ENCODE measurements around the gene PDE7B.

Gene PDE7B

DNA sequence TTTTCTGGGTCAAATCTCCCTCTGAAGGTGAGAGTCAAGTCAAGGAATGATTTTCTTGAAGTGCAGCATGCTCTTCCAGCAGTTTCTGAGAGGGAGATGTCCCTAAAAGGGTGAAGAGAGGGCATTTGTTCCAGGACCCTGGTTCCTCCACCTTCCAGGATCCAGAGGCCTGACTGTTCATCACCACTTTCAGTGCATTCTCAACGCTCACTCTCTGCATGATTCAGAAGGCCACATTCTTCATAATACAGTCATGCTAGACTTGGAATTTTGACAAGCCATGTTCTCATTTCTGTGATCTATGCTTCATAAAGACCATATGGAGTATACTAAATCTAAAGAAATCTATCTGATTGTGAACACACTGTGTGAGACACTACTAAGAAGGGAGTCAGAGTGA lies 85.1 kb downstream of the PDE7B start:
- peak; percentile 91 for DNase-seq (ENCODE audit: low read depth)

DNA sequence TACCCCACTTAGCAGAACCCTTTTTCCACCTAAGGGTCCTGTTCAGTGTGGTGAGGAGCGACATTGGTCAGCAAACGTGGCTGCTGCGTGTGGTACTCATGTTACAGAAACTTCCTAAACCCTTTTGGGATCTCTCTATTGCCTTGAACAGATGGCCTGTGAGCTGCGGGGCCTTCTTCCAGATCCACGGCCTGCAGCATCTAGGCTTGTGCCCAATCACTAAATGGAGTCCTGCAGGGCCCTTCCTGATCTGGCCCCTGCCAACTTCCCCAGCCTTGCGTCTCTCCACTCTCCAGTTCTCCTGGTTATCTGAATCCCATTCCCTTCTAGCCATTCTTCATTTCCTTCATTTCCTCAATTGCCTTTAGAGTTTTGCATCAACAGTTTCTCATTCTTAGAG lies 85.6 kb downstream of the PDE7B start:
- no peak for DNase-seq (ENCODE audit: low read depth)

DNA sequence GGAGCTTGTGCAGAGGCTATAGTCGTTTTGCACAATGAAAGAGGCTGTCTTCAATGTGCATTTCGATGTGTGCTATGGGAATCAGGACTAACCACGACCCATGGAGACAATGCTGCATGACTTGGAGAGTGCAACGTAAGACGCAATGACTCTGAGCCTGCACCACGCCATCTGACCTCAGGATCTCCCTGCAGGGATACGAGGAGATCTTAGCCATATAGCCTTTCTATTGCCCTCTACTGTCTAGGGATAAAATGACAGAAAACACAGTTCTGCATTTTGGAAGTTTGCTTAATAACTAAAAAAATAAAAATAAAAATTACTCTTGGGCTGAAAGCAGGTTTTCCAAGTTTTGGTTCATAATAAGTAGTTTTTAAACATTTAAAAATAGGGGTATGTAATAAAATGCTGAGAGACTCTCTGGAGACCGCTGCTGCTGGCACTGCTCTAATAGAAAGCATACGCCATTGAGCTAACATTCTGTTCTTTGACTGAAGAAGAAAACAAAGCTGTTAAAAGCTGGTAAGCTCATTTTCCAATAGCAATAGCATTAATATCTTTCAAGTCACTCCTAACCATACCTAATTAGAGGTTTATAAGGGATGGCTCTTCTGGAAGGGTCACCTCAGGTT lies 87.2 kb downstream of the PDE7B start:
- peak; percentile 67 for DNase-seq (ENCODE audit: low read depth)

- no peak for DNase-seq (ENCODE audit: low read depth)
Measured at GRCh38 chr6:135939208-135939591, 87.7 kb downstream of the PDE7B start.

GRCh38 chr6:135940616-135941167 lies 89.2 kb downstream of the PDE7B start:
- DNase-seq (ENCODE audit: low read depth): no peak

DNA sequence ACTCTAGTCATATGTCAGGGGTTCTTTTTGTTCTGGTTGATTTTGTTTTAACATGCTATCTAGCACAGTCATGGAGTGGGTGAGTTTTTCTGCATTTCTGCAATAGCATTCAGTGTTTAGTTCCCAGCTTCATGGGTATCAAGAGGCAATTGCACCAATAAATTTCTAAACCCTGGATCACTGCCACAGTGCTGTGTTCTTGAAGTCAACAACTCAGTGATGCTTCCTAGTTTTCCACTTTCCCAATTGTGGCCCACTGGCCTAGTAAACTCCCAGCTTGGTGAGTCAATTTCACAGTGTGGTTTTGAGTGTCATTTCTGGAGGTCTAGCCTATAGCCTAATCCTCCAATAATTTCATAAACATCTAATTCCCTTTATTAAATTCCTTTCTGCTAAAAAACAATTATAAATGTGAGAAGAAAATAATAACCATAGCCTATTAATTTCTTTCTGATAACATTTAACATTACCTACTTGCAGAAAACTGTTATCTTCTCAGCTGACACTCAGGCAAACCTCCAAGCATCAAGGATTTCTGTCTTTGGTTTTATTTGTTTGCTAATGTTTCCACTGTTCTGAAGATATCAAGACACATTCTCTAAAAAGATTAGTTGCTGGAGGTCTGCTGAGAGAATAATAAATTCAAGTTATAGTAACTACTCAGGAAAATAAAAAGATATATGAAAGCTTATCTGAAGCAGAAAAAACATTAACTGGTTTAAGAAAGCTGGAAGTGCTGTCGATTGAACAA lies 89.9 kb downstream of the PDE7B start:
- DNase-seq (ENCODE audit: low read depth): peak; percentile 59

- no peak for DNase-seq (ENCODE audit: low read depth)
Measured at GRCh38 chr6:135944120-135944519, 92.6 kb downstream of the PDE7B start.

GRCh38 chr6:135946674-135947073 lies 95.2 kb downstream of the PDE7B start:
- no peak for DNase-seq (ENCODE audit: low read depth)

- DNase-seq (ENCODE audit: low read depth): no peak
Measured at GRCh38 chr6:135950669-135951068, 99.2 kb downstream of the PDE7B start.

GRCh38 chr6:135951169-135951568 lies 99.7 kb downstream of the PDE7B start:
- DNase-seq (ENCODE audit: low read depth): no peak

DNA sequence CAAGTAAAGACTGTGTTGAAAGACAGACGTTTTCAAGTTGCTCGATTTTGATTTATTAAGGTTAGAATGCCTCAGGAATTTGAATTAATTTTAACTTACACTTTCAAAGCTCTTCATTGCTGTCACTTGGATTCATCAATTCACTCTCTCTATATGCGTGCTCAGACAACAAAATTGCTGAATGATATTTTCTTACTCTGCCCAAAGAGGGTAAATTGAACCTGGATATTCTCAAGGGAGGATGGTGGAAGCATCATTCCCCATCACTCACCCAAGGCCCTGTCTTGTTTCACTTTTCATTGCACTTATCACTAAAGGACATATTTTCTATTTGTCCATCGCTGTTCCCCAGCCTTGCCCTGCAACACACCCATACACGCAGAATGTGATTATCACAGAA lies 102.3 kb downstream of the PDE7B start:
- no peak for DNase-seq (ENCODE audit: low read depth)

DNA sequence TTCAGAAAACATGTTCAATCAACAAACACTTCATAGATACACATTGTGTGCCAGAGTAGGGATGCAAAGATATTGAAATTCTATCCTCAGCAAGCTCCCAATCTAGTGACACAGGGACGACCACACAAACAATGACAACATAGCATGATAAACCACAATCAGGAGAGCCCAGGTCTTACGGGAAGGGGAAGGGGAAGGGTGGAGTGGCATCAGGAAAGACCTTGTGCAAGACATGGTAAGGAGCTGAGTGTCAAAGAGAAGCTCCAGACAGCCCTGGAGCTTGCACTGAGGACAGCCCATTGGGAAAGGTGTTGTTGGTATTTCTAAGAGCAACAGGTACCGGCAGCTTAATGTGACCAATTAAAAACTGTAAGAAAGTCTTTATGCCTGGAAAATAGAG lies 103.6 kb downstream of the PDE7B start:
- no peak for DNase-seq (ENCODE audit: low read depth)

- peak; percentile 93 for DNase-seq (ENCODE audit: low read depth)
Measured at GRCh38 chr6:135962731-135963130, 111.2 kb downstream of the PDE7B start.

DNA sequence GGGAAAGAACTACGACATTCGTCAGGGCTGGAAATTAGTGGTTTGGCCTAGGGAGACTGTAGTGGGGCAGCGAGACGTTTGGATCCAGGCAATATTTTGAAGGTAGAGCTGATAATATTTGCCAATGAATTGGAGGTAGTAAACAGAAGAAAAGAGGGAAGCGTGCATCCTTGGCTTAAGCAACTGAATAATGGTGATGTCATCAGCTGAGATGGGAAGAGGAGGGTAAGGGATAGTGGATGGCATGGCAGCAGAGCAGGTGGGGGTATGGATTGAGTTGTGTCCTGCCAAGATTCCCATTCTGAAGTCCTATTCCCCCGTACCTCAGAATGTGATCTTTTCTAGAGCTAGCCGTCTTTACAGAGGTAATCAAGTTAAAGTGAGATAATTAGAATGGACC lies 119.2 kb downstream of the PDE7B start:
- DNase-seq (ENCODE audit: low read depth): no peak

DNA sequence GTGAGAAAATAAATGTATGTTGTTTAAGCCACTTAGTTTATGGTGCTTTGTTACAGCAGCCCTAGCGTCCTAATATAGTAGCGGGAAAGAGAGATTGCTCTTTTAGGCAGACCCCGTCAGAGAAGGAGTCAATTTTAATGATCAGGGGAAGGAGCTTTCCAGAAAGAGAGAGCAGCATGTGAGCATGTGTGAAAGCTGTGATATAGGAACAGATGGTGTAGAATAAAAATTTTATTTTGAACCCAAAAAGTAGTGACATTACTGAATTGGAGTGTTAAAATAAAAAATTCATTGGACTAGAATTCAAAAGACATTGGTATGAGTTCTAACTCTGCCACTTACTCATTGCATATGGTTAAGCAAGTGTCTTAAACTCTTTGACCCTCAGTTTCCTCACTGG lies 119.8 kb downstream of the PDE7B start:
- DNase-seq (ENCODE audit: low read depth): no peak

DNA sequence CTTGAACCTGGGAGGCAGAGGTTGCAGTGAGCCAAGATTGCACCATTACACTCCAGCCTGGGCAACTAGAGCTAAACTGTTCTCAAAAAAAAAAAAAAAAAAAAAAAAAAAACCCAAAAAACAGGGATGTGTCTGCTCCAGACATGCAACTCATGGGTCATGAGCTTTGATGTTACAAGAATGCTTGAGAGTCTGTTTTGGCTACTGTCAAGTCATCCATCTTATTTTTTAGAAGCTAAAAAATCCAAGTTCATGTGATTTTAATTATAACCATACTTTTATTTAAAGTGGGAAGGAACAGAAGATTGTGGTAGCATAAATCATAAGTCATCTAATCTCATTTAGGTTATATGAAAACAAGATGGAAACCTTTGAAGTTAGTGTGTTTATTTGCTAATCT lies 120.6 kb downstream of the PDE7B start:
- DNase-seq (ENCODE audit: low read depth): no peak

DNA sequence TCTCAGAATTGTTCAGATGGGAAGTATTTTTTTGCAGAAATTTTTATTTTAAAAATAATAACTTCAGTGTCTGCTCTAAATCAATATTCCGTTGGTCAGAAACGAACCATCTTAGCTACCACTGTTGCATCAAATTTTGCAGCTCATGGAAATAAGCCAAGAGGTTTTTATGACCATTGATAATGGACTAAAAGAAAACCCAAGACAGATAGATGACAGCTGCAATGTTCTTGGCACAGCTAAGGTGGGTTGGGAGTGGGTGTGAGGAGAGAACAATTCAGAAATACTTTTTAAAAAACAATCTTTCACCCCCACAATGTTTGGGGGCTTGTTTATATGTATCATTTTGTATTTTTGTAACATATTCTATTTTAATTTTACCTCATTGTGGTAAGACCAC lies 121.1 kb downstream of the PDE7B start:
- no peak for DNase-seq (ENCODE audit: low read depth)

DNA sequence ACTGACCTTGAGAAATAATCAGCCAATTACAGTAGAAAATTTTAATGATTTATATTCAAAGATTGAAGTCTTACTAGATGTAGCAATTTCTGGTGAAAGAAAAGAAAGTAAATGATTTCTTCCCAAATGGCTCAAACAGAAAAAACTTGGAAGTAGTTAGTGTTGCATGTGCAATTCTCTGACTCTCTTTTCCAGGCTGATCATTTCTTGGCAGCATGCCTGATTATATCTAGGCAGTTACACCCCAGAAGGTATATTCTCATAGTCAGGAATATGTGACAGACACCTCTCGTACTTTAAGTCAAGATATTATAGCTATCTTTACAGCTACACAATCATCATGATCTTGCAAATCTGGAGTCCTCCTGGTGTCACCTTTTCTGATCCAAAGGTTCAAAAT lies 122.9 kb downstream of the PDE7B start:
- DNase-seq (ENCODE audit: low read depth): no peak

DNA sequence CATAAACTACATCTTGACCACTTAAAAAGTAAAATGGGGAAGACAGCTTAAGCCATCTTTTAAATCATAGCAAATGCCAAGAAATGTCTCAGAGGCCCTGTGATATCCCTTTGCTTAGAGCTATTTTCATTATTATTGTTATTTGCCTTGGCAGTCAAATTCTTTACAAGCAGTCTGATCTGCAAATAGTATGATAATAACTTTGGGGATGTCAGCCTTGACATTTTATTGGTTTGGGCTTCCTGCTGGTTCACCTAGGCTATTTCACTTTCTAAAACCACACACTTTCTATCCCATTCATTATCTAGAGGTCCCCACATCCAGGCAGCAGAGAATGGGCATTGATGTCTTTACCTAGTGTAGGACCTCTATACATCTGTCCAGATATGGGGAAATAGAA lies 125.1 kb downstream of the PDE7B start:
- no peak for DNase-seq (ENCODE audit: low read depth)

DNA sequence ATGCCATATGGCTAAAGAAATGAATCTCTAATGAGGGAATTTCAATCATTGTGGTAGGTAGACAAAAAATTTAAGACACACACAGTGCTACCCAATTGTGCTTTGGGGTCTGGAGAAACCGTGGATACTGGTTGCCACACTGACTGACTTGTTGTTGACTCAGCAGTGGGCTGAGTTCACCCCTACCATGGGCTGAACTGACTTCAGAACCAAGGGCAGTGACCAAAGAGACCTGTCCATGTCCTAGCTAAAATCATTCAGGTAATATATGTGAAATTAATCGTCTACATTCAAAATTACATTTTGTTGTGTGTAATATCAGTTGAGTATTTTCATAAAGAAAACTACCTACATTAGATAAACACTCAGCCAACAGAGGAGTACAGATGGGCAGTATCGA lies 131.6 kb downstream of the PDE7B start:
- no peak for DNase-seq (ENCODE audit: low read depth)

- no peak for DNase-seq (ENCODE audit: low read depth)
Measured at GRCh38 chr6:135983718-135984343, 132.3 kb downstream of the PDE7B start.

GRCh38 chr6:135985471-135985870 lies 134.0 kb downstream of the PDE7B start:
- DNase-seq (ENCODE audit: low read depth): no peak

GRCh38 chr6:135987226-135987625 lies 135.7 kb downstream of the PDE7B start:
- no peak for DNase-seq (ENCODE audit: low read depth)
